ENCODE data around the gene LRCH3. TPM values are rescaled to one million over a fixed set of nuclear protein-coding genes. Genes with fewer than 3 reads are reported as not detected.
A peak's percentile ranks its signal among the peaks of the same experiment; 100 is the strongest.

Gene LRCH3
- total RNA-seq, 2 donors from 2014 or later = 26.7 to 29.0 TPM

- H3K4me3 ChIP-seq = no peak overlapping the region
- DNase-seq (no peak), ATAC-seq (no peak)
- 92 to 98% methylated on average over 4 of the region's 4 CpGs for whole genome bisulfite sequencing, 2 donors
- H3K27me3 ChIP-seq = no peaks in the 10 kb centered on the region
- no peak for TF ChIP-seq CTCF (IDR thresholded peaks at IDR 0.05)
- peaks cover 0 to 4% of the 10 kb centered on the region in 2 donors for H3K36me3 ChIP-seq (replicated peaks in 1 of 2; ENCODE audit: insufficient read depth in 1 of 2, low read depth in 2 of 2)
- H3K9me3 ChIP-seq = no peaks in the 10 kb centered on the region
- no peak overlapping the region for H3K27ac ChIP-seq
- H3K4me1 ChIP-seq = no peaks in the 10 kb centered on the region
- intact Hi-C loops (cut with DNase I) = no loop called here
Measured at GRCh38 chr3:197877902-197878301, 86.8 kb downstream of the LRCH3 start.

GRCh38 chr3:197878427-197878826, 87.4 kb downstream of the LRCH3 start:
- intact Hi-C loops (cut with DNase I) = no loop called here
- no peak overlapping the region for H3K27ac ChIP-seq
- ATAC-seq (no peak), DNase-seq (peak in 1 of 4 donors; percentile 39)
- H3K27me3 ChIP-seq = no peaks in the 10 kb centered on the region
- no peaks in the 10 kb centered on the region for H3K9me3 ChIP-seq
- H3K36me3 ChIP-seq (replicated peaks in 1 of 2; ENCODE audit: insufficient read depth in 1 of 2, low read depth in 2 of 2) = peaks cover 0 to 4% of the 10 kb centered on the region in 2 donors
- H3K4me3 ChIP-seq = no peak overlapping the region
- 64 to 87% methylated on average over 8 of the region's 8 CpGs for WGBS, 2 donors
- TF ChIP-seq CTCF (IDR thresholded peaks at IDR 0.05) (no peak), POLR2A (IDR thresholded peaks at IDR 0.05) (no peak)
- no peaks in the 10 kb centered on the region for H3K4me1 ChIP-seq

GRCh38 chr3:197880491-197881269, 89.6 kb downstream of the LRCH3 start:
- Histone ChIP-seq H3K4me1 (no peaks in the 10 kb centered on the region), H3K9me3 (no peaks in the 10 kb centered on the region), H3K36me3 (replicated peaks in 1 of 2; ENCODE audit: insufficient read depth in 1 of 2, low read depth in 2 of 2) (peaks cover 0 to 1% of the 10 kb centered on the region in 2 donors), H3K27me3 (no peaks in the 10 kb centered on the region), H3K4me3 (no peak overlapping the region), H3K27ac (no peak overlapping the region)
- no peak for ATAC-seq
- no peak for TF ChIP-seq CTCF (IDR thresholded peaks at IDR 0.05)
- TF ChIP-seq POLR2A (IDR thresholded peaks at IDR 0.05) = no peak
- intact Hi-C loops (cut with DNase I) = no loop called here
- WGBS, 2 donors = 82 to 84% methylated on average over 17 of the region's 17 CpGs
- DNase-seq = no peak

GRCh38 chr3:197881270-197881969, 90.4 kb downstream of the LRCH3 start:
- Histone ChIP-seq H3K9me3 (no peaks in the 10 kb centered on the region), H3K4me3 (no peak overlapping the region), H3K36me3 (replicated peaks in 1 of 2; ENCODE audit: insufficient read depth in 1 of 2, low read depth in 2 of 2) (peaks cover 0 to 1% of the 10 kb centered on the region in 2 donors), H3K4me1 (no peaks in the 10 kb centered on the region), H3K27ac (no peak overlapping the region), H3K27me3 (no peaks in the 10 kb centered on the region)
- ATAC-seq (no peak), DNase-seq (no peak)
- TF ChIP-seq POLR2A (IDR thresholded peaks at IDR 0.05) = no peak
- WGBS, 2 donors = 89 to 90% methylated on average over 8 of the region's 8 CpGs
- intact Hi-C loops (cut with DNase I) = no loop called here

GRCh38 chr3:197881970-197882338, 90.9 kb downstream of the LRCH3 start:
- intact Hi-C loops (cut with DNase I) = no loop called here
- no peak overlapping the region for H3K27ac ChIP-seq
- TF ChIP-seq CTCF (IDR thresholded peaks at IDR 0.05) = no peak
- no peak for TF ChIP-seq POLR2A (IDR thresholded peaks at IDR 0.05)

More at GRCh38 chr3:197881970-197882338, 90.9 kb downstream of the LRCH3 start:
- H3K36me3 ChIP-seq (replicated peaks in 1 of 2; ENCODE audit: insufficient read depth in 1 of 2, low read depth in 2 of 2) = peaks cover 0 to 1% of the 10 kb centered on the region in 2 donors
- H3K4me3 ChIP-seq = no peak overlapping the region
- DNase-seq = no peak
- no peaks in the 10 kb centered on the region for H3K9me3 ChIP-seq
- ATAC-seq = no peak
- no peaks in the 10 kb centered on the region for H3K27me3 ChIP-seq
- 90 to 91% methylated on average over 7 of the region's 7 CpGs for WGBS, 2 donors
- no peaks in the 10 kb centered on the region for H3K4me1 ChIP-seq
